ENCODE results near the gene DNAH10.

DNAH10 gene, protein sequence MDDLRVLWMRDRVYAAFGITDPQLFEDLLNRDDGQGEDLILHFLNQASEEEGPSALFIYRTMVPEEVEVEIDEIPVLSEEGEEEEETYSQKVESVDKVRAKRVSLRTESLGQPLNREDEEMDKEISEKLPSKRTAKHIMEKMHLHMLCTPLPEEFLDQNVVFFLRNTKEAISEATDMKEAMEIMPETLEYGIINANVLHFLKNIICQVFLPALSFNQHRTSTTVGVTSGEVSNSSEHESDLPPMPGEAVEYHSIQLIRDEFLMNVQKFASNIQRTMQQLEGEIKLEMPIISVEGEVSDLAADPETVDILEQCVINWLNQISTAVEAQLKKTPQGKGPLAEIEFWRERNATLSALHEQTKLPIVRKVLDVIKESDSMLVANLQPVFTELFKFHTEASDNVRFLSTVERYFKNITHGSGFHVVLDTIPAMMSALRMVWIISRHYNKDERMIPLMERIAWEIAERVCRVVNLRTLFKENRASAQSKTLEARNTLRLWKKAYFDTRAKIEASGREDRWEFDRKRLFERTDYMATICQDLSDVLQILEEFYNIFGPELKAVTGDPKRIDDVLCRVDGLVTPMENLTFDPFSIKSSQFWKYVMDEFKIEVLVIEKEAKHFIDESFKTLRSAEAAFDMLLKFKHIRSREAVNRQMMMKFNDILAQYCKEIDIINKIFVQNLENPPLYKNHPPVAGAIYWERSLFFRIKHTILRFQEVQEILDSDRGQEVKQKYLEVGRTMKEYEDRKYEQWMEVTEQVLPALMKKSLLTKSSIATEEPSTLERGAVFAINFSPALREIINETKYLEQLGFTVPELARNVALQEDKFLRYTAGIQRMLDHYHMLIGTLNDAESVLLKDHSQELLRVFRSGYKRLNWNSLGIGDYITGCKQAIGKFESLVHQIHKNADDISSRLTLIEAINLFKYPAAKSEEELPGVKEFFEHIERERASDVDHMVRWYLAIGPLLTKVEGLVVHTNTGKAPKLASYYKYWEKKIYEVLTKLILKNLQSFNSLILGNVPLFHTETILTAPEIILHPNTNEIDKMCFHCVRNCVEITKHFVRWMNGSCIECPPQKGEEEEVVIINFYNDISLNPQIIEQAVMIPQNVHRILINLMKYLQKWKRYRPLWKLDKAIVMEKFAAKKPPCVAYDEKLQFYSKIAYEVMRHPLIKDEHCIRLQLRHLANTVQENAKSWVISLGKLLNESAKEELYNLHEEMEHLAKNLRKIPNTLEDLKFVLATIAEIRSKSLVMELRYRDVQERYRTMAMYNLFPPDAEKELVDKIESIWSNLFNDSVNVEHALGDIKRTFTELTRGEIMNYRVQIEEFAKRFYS (N-terminal part only)

DNA sequence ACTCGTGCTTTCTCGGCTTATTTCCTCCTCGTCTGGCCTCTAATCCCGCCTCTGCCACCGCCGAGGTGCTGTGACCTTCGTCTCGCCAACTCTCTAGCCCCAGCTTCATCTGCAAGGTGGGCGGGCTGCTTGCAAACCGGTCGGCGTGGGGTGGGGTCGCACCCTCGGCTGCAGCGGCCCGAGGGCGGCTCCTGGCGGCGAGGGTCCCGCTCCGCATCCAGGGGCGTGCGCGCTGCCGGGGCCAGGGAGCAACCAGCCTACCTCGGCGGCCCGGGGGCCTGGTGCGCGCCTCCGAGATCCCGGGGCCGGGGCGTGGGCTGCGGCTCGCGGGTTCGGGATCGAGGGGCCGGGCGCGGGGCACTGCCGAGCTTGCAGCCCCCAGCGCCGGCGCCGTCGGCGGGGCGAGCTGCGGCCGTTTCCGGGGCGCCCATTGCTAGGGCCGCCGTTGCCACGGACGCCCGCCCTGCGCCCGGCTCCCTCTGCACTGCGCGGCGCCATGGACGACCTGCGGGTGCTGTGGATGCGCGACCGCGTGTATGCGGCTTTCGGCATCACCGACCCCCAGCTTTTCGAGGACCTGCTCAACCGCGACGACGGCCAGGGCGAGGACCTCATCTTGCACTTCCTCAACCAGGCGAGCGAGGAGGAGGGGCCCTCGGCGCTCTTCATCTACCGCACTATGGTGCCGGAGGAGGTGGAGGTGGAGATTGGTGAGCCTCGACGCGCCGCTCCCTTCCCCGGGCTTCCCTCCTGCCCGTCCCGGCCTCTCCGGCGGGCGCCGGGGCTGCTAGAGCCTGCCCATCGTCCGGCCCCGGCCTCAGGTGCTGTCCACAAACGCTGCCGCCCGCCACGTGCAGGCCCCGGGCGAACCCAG is at the start of gene DNAH10:
DNAH10 (plus strand) TSS at position 461 of the 874 bp plus-strand sequence; CDS start at position 497, 36 bp downstream.
- no peak for DNase-seq (ENCODE audit: low read depth, low spot score)

DNA sequence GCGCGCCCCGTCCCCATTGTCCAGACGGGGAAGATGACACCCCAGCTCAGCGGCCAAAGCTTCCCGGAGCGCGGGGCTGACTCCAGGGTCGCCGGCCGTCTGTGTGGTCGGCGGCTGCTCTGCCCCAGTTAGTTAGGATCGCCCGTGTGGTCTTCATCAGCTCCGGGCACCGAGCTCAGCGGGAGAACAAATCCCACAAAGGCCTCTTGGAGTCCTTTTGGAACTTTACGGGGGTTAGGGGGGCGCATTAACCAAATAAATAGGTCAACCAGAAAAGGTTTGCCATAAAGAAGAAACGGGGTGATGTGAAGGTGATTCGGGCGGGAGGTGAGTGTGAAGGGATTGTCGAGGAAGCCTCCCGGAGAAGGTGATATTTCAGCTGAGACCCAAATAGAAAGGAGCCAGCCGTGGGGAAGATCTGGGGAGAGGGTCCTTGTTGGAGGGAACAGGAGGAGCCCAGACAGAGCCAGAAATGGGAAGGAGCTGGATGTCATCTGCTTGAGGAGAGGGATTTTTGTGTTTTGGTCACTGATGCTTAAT is 49.3 kb upstream of the DNAH10 start:
- DNase-seq (ENCODE audit: low read depth, low spot score) = no peak

DNA sequence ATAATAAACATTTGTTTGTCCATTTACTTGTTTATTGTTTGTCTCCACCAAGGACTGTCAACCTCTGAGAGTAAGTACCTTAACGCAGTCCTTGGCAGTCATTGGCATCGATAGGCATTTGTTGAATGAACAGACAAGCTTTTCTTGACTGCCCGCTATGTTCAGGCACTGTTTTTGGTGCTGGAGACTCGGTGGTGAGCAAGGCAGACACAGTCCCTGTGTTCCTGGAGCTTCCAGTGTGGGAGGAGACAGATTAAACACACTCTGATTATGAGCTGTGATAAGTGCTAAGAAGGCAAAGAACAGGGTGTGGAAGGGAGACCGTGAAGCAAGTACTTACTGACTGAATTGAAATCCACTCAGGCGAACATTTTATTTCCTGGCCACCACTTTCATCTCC is 48.7 kb upstream of the DNAH10 start:
- no peak for DNase-seq (ENCODE audit: low read depth, low spot score)

DNA sequence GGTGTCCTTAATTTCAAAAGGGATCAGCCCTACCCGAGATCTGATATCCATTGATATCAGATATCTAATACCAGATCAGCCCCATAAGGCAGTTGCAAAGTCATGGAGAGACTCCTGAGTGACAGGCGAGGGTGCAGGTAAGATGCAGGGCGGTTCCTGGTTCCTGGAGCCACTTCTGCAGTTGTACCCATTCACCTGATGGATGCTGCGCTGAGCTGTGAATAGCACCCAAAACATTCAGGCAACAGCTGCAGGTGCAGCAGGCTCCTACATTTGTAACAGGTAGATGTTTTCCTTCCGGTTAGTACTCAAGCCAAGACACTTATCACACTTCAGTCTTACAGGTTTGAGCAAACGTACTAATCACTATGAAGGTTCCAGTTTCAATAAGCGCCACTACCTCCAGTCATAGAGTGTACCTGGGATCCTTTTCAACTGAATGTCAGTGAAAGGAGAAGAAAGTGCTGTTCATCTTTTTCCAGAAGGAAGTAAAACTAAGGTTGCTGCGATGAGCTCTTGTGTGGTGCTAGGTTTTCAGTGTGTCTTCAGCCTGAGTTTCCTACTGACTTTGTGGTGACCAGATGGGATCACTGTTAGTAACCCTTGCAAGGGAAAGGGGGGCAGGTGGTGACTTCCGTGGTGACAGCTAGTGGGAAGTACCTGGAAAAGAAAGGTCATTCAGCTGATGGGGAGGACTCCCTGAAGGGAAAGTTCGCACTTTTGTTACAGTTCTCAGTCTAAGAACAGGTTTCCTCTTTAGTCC is 48.1 kb upstream of the DNAH10 start:
- no peak for DNase-seq (ENCODE audit: low read depth, low spot score)

DNA sequence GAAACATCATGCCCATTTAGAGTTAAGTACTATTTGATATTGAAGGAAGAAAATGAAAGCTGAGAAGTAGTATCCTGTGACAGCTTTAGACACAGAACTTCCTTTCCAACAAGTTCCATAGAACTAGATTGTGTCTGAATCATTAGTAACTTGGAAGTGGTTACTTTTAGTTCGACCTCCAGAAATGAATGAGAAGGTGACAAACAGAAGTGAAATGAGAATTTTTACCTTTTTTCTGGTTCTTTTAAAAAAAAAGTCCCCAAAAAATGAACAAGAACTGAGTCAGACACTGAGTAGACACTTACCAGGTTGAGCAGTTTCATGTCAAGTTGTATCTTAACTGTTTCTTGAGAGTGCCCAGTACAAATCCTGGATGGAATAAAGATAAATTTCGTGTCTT is 46.9 kb upstream of the DNAH10 start:
- DNase-seq (ENCODE audit: low read depth, low spot score) = no peak

DNA sequence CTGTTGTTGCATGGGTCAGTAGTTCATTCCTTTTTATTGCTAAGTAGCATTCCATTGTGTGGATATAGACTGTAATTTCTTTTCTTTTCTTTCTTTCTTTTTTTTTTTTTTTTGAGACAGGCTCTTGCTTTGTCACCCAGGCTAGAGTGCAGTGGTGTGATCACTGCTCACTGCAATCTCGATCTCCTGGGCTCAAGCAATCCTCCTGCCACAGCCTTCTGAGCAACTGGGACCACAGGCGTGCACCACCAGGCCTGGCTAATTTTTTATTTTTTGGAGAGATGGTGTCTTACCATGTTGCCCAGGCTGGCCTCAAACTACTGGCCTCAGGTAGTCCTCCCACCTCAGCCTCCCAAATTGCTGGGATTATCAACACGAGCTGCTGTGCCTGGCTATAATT is 44.8 kb upstream of the DNAH10 start:
- no peak for DNase-seq (ENCODE audit: low read depth, low spot score)

DNA sequence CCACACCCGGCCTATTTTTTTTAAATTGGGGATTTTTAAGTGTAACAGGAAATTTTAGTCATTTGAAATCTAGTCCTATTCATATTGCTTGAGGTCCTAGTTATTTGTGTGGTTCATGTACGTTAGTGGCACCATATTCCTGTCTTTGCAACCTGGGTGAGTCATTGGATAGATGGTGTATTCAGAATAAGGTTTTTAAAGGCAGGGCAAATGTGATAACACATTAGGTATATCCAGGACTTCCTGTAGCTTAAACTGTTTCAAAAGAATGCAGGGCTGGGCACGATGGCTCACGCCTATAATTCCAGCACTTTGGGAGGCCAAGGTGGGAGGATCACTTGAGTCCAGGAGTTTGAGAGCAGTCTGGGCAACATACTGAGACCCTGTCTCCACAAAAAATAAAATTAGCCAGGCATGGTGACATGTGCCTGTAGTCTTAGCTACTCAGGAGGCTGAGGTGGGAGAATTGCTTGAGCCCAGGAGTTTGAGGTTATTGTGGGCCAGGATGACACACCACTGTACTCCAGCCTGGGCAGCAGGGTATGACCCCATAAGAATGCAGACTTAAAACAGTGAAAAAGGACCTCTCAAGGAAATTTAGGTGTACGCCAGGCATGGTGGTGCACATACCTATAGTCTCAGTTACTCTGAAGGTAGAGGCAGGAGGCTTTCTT is 41.8 kb upstream of the DNAH10 start:
- no peak for DNase-seq (ENCODE audit: low read depth, low spot score)

DNA sequence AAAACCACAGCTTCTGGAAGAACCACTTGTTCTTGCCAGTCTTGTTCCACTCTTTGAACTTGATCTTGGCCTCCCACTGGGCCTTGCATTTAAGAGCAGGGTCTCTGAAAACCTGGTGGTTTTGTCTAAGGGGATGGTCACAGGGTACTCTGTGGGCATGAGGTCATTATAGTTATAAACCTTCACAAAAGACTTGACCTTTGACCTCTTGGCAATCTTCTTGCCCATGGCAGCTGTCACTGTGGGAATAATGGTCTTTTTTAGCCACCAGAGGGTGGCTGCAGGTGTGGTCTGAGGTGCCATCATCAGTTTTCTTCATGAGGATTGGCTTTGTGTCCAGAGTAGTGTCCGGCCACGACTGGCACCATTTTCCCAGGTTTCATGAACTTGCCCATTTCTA is 40.9 kb upstream of the DNAH10 start:
- no peak for DNase-seq (ENCODE audit: low read depth, low spot score)

DNA sequence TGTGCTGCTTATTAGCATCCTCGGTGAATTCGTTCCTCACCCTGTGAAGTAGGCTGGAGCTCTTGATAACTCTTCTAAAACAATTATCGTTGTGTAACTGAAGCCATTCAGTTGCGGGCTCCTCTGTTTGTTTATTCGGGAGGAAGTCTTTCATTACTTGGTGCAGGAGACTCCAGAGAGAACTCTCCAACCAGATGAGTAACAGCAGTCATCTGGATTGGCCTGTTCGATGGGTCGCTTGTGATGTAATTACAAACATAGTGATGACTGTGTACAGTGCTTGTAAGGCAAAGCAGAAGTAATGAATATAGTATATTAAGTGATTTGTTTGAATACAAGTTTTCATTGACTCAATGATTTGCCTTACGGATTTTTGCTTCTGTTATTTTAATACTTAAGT is 39.1 kb upstream of the DNAH10 start:
- DNase-seq (ENCODE audit: low read depth, low spot score) = no peak

DNA sequence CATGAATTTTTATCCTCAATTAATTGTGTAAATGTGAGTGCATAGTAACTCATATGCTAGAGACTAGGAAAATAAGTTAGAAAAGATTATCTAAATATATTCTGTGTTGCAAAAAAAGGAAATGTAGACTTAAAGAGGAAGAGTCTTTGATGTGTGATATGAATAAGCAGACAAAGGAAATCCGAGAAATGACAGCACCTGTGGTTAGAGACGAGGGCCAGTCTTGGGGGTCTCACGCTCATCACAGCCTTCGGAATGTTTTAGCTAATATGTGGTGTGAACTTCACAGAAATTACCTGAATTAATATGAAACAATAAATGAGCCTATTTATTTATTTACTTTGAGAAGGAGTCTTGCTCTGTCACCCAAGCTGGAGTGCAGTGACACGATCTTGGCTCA is 38.3 kb upstream of the DNAH10 start:
- no peak for DNase-seq (ENCODE audit: low read depth, low spot score)

DNA sequence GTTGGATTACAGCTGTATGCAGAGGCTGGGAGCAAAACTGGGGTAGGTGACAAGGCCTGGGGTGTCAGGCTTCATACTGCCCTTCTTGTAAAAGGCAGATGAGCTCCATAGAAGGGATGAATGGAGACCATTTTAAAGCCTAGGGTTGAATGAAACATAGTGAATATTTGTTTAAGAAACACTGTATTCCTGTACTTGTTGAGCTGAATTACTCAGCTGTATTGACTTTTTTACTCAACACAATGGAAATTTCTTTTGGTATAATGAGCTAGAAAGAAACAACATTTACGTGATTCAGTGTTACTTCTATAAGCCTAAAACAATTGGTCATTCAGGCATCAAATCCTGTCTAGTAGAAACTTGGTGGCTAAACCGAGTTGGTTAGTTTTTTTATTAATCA is 35.9 kb upstream of the DNAH10 start:
- DNase-seq (ENCODE audit: low read depth, low spot score) = no peak

DNA sequence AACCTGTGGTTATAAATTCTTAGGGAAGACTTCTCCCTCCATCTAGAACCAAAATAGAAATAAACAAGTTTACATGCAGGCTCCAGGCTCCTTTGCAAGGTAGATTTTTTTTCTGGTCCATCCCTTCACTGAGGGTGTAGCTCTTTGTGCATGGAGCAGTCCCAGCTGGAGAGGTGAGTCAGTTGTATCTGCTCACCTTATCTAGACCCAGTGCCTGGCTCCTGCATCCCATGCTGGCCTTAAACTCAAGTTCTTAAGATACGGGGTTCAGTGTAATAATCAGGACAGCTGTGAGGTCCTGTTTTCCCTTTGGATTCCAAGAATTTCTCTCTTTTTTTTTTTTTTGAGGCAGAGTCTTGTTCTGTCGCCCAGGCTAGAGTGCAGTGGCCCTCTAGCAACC is 35.1 kb upstream of the DNAH10 start:
- DNase-seq (ENCODE audit: low read depth, low spot score) = no peak

DNA sequence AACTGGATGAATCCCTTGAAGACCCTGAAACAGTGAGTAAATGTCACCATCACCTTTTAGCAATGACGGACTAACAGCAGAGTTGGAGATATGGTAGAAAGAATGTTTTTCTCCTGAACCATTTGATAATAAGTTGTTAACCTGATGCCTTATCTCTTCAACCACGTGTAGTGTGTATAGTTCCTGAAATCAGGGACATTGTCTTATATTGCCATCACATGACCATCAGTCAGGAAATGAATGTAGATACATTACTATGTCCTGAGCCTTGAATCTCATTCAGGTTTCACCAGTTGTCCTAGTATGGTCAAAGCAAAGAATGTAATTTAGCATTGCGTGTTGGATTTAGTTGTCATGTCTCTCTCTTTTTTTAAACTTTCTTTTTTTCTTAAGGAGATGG is 34.2 kb upstream of the DNAH10 start:
- no peak for DNase-seq (ENCODE audit: low read depth, low spot score)

DNA sequence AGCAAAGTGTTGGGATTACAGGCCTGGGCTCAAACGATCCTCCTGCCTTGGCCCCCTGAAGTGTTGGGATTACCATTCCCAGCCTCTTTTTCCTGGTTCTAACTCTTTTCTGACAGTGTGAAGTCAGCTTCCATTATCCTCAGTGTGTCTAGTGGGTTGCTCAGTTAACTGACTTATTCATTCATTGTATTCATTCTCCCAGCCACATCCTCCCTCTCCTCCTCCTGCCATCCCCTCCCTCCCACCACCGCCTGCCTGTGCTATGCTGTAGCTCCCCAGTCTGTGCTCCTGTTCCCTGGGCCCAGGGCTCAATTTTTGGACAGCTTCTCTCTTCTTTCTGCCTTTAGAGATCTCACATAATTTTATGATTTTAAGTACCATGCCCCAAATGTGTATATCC is 30.5 kb upstream of the DNAH10 start:
- no peak for DNase-seq (ENCODE audit: low read depth, low spot score)

DNA sequence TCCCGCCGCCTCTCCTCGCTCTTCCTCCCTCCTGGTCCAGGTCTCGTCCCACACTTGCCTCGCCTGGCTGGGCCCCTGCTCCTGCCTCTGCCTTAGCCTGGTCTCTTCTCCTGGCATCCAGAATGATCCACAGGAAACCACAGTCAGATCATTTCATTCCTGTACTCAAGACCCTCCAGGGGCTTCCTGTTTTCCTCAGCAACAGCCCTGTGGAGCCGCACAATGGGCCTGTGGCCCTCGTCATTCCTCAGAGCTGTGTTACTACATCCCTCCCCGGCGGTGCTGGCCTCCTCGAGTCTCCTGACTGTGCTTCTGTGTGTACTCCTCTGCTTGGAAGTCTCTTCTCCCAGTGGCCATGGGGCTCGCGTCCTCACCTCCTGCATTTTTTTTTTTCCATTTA is 29.9 kb upstream of the DNAH10 start:
- no peak for DNase-seq (ENCODE audit: low read depth, low spot score)

DNA sequence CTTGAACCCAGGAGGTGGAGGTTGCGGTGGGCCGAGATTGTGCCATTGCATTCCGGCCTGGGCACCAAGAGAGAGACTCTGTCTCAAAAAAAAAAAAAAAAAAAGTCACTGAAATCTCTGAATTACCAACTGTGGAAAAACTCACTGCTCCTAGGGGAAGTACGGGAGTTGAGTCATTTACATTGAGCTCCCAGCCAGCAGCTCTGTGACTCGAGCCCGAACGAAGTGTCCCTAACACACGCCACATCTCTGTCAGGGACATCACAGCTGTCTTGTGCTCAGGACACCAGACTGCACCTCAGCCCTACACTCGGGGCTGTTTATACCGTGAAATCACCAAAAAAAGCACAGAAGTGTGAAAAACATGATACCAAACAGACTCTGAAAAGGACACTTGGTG is 28.9 kb upstream of the DNAH10 start:
- no peak for DNase-seq (ENCODE audit: low read depth, low spot score)

DNA sequence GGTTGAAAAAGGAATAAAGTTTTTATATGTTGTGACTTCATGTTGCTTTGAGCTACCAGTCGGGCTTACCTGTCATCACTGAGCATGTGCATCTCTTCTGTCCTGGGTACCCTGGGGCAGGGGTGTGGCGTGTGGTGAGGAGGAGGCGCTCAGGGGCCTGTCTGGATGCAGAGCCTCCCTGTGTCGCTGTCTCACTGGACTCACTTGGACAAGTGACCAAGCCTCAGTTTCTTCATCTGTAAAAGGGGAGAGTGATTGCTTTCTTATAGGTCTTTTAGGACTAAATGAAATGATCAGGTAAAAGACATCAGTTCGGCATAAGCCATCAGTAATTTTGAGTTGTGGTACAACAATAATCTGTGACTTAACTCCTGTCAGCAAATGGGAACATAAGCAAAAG is 27.8 kb upstream of the DNAH10 start:
- no peak for DNase-seq (ENCODE audit: low read depth, low spot score)

DNA sequence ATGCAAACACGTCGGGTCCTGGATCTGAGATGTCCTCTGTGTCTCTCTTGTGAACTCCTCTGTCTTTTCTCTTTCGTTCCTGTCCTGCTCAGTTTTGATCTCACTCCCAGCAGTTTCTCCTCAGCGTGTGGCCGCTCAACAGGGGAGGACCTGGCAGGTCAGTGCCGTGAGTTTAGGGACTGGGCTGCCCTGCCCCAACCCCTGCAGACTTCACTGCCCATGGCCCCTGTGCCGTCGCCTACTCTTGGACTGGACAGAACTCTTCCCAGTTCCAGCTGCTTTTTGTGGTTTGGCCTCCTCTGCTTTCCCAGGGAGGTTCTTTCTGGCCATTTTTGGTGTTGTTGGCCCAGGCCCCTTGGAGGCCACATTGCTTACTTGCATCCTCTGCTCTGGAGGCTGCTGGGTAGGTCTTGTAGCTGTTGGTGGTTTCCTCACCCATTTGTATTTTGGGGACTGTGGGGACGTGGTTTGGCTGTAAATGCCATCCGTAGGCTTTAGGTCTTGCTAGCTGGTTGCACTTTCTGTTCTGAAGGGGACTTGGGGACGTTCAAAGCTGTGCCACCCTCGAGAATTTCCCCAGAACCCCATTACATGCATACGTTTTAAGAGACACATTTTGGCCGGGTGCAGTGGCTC is 20.0 kb upstream of the DNAH10 start:
- no peak for DNase-seq (ENCODE audit: low read depth, low spot score)

DNA sequence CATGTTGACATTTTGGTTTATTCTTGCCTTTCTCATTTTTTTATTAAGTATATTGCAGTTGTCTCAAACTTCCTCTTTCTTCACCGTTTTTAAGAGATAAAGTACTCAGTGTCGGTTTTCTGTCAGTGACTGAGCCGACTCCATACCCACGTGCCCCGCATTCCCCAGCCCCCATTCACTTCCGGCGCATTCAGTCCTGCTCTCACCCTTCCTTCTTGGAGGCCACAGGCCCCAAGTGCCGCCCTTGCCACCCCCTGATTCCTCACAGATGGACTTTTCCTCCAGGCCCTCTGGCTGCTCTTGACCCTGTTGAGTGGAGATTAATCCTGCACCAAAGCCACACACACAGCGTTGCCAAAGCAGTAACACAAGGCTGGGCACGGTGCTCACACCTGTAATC is 19.1 kb upstream of the DNAH10 start:
- DNase-seq (ENCODE audit: low read depth, low spot score) = no peak

All from activated CD4-positive, CD25-positive, alpha-beta regulatory T cell treated with anti-CD3 and anti-CD28 coated beads, Interleukin-2, amount 50 U/mL, for 16 hours (primary cell).